HG03064 (cell line): ENCODE results near the gene GNRH2.

Experiments used
- ATAC-seq: cut with Tn5 transposase; IDR thresholded peaks from one replicate; pipeline ENCODE4 v1.9.1; 2021; ENCODE audit warnings: low read depth; ENCODE audit not compliant: unreplicated experiment

GNRH2 gene

DNA sequence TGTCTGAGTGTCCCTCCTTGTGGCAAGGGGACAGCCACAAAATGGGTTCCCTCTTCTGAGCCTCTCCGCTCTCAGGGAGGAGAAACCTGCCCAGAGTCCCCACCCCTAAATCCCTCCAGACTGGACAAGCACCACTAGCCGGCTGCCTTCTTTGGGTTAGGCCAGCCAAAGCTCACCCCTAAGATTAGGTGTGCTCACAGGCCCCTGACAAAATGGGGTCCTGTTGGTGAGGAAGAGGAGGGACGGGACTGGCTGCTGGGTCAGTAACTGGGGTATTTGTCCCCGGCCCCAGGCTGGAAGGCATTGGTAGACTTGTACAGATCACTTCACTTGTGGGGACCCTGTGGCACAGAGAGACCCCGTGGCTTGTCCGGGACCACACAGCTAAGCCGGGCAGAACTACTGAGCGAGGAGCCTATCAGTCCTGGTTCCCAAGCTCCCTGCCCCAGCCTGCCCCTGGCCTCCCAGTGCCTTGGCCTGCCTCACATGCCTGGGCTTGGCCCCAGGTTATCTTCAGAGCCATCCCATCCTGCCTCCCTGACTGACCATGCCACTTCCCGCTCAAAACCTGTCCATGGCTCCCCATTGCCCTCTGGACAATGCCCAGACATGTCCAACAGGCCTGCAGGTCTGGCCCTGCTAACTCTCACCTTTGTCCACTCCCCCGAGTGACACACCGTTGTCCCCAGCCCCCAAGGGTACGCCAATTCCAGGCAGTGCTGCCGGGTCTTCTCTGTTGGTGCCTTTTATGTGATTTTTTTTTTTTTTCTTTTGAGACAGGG lies 51.6 kb downstream of the GNRH2 start:
- ATAC-seq: no peak
